Psoas muscle (tissue), 8 donors: Measurements from ENCODE around the gene PRRC1. TPM values are rescaled to one million over a fixed set of nuclear protein-coding genes. Genes with fewer than 3 reads are reported as not detected.
A peak's percentile ranks its signal among the peaks of the same experiment; 100 is the strongest.

Source experiments
- ATAC-seq, 4 donors: fragments of 200-7000 bp; cut with Tn5 transposase; one replicate each; pipeline ENCODE4 v1.9.1; 2020; ENCODE audit warnings: moderate library complexity in 3 of 4, mild to moderate bottlenecking in 2 of 4
- DNase-seq, 2 donors: peaks; one replicate each; pipeline ENCODE4 v3.0.0-alpha.2; 2020
- H3K27ac ChIP-seq: fragments of 200-600 bp; one replicate; pipeline ENCODE4 v1.8.0; 2022
- H3K27me3 ChIP-seq, 3 donors: fragments of 200-600 bp in 1 of 3; one replicate each; pipeline versions ENCODE4 v1.6.1 to v1.8.0; 2013 to 2022; ENCODE audit warnings: low read length in 2 of 3, mild to moderate bottlenecking in 2 of 3, moderate library complexity in 1 of 3; ENCODE audit not compliant: insufficient read depth in 3 of 3
- H3K36me3 ChIP-seq, 2 donors: fragments of 200-600 bp in 1 of 2; one replicate each; pipeline versions ENCODE4 v1.6.1 to v1.8.0; 2013 to 2022; ENCODE audit warnings: low read depth in 1 of 2, mild to moderate bottlenecking in 1 of 2, moderate library complexity in 1 of 2; ENCODE audit not compliant: insufficient read depth in 1 of 2
- H3K4me1 ChIP-seq: fragments of 200-600 bp; one replicate; pipeline ENCODE4 v1.8.0; 2022
- H3K4me3 ChIP-seq: fragments of 200-600 bp; one replicate; pipeline ENCODE4 v1.8.0; 2022; ENCODE audit warnings: mild to moderate bottlenecking
- H3K9me3 ChIP-seq: fragments of 200-600 bp; one replicate; pipeline ENCODE4 v1.8.0; 2022
- WGBS, 3 donors: extraction: QIAGEN DNeasy Blood & Tissue Kit; methylation state at CpG; one replicate each; pipeline versions ENCODE4 v1.1.6 to v1.1.7; 2013; 5-methylcytosine and 5-hydroxymethylcytosine counted together
- intact Hi-C, 2 donors: fragments of 100-400 bp; cut with DNase I; formaldehyde crosslinking; loops; one replicate each; pipeline versions ENCODE4 v1.11.0 to v1.14.2; 2022
- polyA plus RNA-seq, 3 donors: library from polyadenylated mRNA; stranded (reverse); fragments of 200-250 nt; gene quantifications; one replicate each; pipeline ENCODE4 v1.2.3, GENCODE V29; 2013
- total RNA-seq, 4 donors: library from RNA; stranded (reverse); fragmentation: NEBNext Ultra II Directional in 2 of 4; extraction: Animal tissue kit (Norgen Biotek cat#: 25700) in 2 of 4; gene quantifications; one replicate each; pipeline versions ENCODE4 v1.2.1 to v1.2.4, GENCODE V29; 2021 to 2023
- TF ChIP-seq, protein P1 (sequence below): fragments of 200-600 bp; IDR thresholded peaks from one replicate; pipeline ENCODE4 v1.8.0; 2022; ENCODE audit warnings: antibody characterized with exemption
- donor health status: healthy with polysubstance abuse.
- donor health status: DM: no; HTN: no; CAD: no; lungs with moderate emphysema.
- donor health status: Bipolar disorder and iron deficiency.
- donor health status: healthy.
- donor health status: DM: yes; HTN: yes; CAD: no.
- donor health status: DM: no; HTN: no; CAD: no.
- donor health status: DM: no; HTN: no; CAD: no.
- donor health status: DM: yes; HTN: yes; CAD: no.

The PRRC1 gene
- total and polyA plus RNA-seq, 7 donors, result 7.0 to 26.6 (median 14.4) TPM

GRCh38 chr5:127550652-127551409 lies 33.4 kb downstream of the PRRC1 start:
- ATAC-seq (peak; percentile 21 to 41 (median 38)), DNase-seq (no peak)
- peaks cover 34% of the 10 kb centered on the region for H3K4me1 ChIP-seq
- no peaks in the 10 kb centered on the region for H3K27me3 ChIP-seq
- WGBS, 3 donors, result 41 to 87% (median 43%) methylated on average over 5 of the region's 5 CpGs
- H3K36me3 ChIP-seq, result peaks cover 3 to 28% of the 10 kb centered on the region in 2 donors
- peak overlapping the region; percentile 31 for H3K4me3 ChIP-seq
- peak overlapping the region; percentile 83 for H3K27ac ChIP-seq
- TF ChIP-seq, protein P1, sequence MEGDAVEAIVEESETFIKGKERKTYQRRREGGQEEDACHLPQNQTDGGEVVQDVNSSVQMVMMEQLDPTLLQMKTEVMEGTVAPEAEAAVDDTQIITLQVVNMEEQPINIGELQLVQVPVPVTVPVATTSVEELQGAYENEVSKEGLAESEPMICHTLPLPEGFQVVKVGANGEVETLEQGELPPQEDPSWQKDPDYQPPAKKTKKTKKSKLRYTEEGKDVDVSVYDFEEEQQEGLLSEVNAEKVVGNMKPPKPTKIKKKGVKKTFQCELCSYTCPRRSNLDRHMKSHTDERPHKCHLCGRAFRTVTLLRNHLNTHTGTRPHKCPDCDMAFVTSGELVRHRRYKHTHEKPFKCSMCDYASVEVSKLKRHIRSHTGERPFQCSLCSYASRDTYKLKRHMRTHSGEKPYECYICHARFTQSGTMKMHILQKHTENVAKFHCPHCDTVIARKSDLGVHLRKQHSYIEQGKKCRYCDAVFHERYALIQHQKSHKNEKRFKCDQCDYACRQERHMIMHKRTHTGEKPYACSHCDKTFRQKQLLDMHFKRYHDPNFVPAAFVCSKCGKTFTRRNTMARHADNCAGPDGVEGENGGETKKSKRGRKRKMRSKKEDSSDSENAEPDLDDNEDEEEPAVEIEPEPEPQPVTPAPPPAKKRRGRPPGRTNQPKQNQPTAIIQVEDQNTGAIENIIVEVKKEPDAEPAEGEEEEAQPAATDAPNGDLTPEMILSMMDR, result no peak
- H3K9me3 ChIP-seq, result no peaks in the 10 kb centered on the region
- intact Hi-C loops, result no loop called here

GRCh38 chr5:127551410-127552041 lies 34.1 kb downstream of the PRRC1 start:
- intact Hi-C loops, result no loop called here
- WGBS, 3 donors, result 39 to 70% (median 41%) methylated on average over 9 of the region's 9 CpGs

GRCh38 chr5:127555826-127556225 lies 38.4 kb downstream of the PRRC1 start:
- H3K4me1 ChIP-seq, result peaks cover 33% of the 10 kb centered on the region
- WGBS, 3 donors, result 16 to 47% (median 22%) methylated on average over 1 of the region's 1 CpG

More at GRCh38 chr5:127551410-127552041, 34.1 kb downstream of the PRRC1 start:
- H3K27ac ChIP-seq, result peak overlapping the region; percentile 83
- H3K9me3 ChIP-seq, result no peaks in the 10 kb centered on the region
- peak overlapping the region; percentile 31 for H3K4me3 ChIP-seq
- peaks cover 3 to 28% of the 10 kb centered on the region in 2 donors for H3K36me3 ChIP-seq
- H3K27me3 ChIP-seq, result no peaks in the 10 kb centered on the region
- peaks cover 39% of the 10 kb centered on the region for H3K4me1 ChIP-seq
- ATAC-seq, result peak; percentile 79 to 90 (median 88)
- TF ChIP-seq, protein P1, result no peak
- no peak for DNase-seq

GRCh38 chr5:127556609-127557334 lies 39.3 kb downstream of the PRRC1 start:
- intact Hi-C loops, result loop anchor here in 1 of 2 donors (5.0 kb wide), 1 partner anchor 526 kb away; the partner anchor contains the start of gene SLC12A2
- 89 to 95% (median 91%) methylated on average over 3 of the region's 3 CpGs for WGBS, 3 donors
- TF ChIP-seq, protein P1, result no peak
- no peak for DNase-seq
- Histone ChIP-seq H3K36me3 (peaks cover 0 to 14% of the 10 kb centered on the region in 2 donors), H3K4me1 (peaks cover 28% of the 10 kb centered on the region), H3K27ac (no peak overlapping the region), H3K4me3 (no peak overlapping the region), H3K27me3 (no peaks in the 10 kb centered on the region), H3K9me3 (no peaks in the 10 kb centered on the region)
- ATAC-seq, result no peak

More at GRCh38 chr5:127555826-127556225, 38.4 kb downstream of the PRRC1 start:
- ATAC-seq (no peak), DNase-seq (no peak)
- no peaks in the 10 kb centered on the region for H3K9me3 ChIP-seq
- H3K4me3 ChIP-seq, result no peak overlapping the region
- TF ChIP-seq, protein P1, result no peak
- no peak overlapping the region for H3K27ac ChIP-seq
- intact Hi-C loops, result loop anchor here in 1 of 2 donors (5.0 kb wide), 1 partner anchor 526 kb away; the partner anchor contains the start of gene SLC12A2
- peaks cover 0 to 17% of the 10 kb centered on the region in 2 donors for H3K36me3 ChIP-seq
- no peaks in the 10 kb centered on the region for H3K27me3 ChIP-seq
